ENCODE measurements around the gene CHL1.

CHL1 gene, protein sequence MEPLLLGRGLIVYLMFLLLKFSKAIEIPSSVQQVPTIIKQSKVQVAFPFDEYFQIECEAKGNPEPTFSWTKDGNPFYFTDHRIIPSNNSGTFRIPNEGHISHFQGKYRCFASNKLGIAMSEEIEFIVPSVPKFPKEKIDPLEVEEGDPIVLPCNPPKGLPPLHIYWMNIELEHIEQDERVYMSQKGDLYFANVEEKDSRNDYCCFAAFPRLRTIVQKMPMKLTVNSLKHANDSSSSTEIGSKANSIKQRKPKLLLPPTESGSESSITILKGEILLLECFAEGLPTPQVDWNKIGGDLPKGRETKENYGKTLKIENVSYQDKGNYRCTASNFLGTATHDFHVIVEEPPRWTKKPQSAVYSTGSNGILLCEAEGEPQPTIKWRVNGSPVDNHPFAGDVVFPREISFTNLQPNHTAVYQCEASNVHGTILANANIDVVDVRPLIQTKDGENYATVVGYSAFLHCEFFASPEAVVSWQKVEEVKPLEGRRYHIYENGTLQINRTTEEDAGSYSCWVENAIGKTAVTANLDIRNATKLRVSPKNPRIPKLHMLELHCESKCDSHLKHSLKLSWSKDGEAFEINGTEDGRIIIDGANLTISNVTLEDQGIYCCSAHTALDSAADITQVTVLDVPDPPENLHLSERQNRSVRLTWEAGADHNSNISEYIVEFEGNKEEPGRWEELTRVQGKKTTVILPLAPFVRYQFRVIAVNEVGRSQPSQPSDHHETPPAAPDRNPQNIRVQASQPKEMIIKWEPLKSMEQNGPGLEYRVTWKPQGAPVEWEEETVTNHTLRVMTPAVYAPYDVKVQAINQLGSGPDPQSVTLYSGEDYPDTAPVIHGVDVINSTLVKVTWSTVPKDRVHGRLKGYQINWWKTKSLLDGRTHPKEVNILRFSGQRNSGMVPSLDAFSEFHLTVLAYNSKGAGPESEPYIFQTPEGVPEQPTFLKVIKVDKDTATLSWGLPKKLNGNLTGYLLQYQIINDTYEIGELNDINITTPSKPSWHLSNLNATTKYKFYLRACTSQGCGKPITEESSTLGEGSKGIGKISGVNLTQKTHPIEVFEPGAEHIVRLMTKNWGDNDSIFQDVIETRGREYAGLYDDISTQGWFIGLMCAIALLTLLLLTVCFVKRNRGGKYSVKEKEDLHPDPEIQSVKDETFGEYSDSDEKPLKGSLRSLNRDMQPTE (N-terminal part only)

DNA sequence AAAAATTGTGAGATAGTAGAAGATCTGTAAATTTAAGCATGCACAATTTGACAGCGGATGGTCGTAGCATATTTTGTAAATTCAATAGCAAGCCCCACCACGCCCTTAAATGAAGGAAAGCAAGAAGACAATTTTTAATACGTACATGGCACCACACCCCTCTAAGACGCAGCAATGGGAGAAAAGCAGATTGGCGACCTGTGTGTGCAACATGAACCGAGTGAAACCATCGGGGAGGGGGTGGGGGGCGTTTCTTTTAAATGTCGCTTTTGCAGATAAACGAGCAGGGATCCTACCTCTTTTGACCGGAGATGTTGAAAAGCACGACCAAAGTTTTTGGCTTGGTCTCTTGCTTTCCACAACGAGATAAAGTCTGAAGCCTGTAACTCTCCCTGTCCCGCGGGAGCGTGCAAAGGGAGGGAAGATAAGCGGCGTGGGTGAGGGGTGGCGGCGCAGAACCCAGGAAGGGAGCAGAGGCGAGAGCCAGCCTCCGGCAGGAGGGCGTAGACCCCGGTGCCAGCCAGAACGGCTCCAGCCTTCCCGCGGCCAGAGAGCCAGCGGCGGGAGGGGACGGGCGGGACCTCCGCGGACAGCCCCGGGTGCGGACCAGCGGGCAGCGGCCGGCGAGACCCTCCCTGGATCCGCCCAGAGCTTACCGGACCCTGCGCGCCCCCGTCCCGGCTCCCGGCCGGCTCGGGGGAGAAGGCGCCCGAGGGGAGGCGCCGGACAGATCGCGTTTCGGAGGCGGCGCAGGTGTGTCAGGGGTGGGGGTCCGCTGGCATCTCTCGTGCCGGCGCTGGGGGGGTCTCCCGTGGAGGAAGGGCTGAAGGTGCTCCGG is at the start of gene CHL1:
Gene CHL1, plus strand, starts transcription at position 453 of the 838 bp plus-strand sequence. CDS start 123,014 bp downstream, outside the sequence.
- DNase-seq (ENCODE audit: low read depth in 2 of 2), result no peak

DNA sequence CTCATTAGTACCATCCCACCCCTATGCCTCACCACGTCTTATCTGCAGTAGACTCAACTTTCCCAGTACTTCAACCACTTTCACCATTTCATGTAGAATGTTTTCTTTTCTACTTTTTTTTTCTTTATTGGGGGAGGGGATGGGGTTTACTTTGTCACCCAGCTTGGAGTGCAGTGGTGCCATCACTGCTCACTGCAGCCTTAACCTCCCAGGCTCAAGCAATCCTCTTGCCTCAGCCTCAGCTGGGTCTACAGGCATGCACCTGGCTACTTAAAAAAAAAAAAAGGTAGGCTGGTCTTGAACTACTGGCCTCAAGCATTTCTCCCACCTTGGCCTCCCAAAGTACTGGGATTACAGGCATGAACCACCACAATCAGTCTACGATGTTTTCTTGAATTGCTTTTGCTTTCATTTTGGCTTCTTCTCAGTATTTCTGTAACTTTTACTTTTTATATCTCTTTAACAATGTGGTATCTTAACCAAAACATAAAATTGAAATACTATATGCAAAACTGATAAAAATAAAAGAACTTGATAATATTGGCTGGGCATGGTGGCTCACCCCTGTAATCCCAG is 44.9 kb upstream of the CHL1 start:
- DNase-seq (ENCODE audit: low read depth in 2 of 2), result no peak

DNA sequence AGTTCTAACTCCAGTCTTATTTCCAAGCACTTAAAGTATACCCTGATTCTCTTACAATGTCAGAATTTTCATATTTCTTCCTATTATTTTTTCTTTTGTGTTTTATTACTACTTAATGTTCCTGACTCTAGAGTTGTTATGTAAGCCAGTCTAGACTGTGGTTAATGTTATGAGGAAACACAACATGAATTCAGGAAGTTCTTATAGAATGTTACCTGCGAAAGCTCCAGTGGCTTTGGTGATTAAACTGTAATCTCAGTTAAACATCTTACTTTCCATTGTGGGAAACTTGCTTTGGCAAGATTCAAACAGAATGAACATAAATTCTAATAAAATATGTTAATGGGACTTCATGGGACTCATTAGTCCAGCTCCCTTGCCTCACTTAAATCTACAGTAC is 36.6 kb upstream of the CHL1 start:
- DNase-seq (ENCODE audit: low read depth in 2 of 2), result no peak

DNA sequence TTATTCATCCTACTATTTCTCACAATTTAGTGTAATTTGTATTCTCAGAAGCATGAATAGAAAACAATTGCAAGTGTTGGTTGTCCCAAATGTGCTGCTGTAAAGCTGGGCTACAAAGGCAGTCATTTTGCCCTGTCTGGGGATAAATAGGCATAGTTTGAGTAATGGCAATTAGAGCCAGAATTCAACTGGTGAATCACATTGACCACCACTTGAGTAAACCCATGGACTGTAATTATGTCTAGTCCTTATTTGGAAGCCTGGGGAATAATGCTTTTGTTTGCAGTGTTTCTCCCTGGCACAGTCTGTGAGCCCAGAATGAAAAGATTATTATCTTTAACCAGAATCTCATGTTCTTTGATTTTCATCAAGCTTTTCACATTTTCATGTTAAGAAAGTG is 30.5 kb upstream of the CHL1 start:
- DNase-seq (ENCODE audit: low read depth in 2 of 2), result no peak

DNA sequence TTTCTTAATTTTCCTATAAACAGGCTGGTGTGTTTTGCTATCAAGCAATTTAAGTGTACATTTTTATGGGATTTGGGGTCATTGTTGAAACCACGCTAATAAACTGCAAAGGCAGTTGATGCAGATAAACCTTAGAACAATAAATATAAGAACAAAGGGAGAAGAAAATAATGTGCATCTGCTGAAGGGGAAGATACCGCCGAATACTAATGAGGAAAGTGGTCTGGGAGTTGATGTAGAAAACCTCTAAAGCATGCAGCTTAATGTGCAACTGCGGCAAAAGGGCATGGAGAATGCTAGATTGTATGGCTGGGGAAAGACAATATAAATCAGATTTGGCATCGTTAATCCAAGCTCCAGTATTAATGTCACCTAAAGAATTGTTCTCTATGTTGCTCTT is 29.8 kb upstream of the CHL1 start:
- DNase-seq (ENCODE audit: low read depth in 2 of 2), result no peak

DNA sequence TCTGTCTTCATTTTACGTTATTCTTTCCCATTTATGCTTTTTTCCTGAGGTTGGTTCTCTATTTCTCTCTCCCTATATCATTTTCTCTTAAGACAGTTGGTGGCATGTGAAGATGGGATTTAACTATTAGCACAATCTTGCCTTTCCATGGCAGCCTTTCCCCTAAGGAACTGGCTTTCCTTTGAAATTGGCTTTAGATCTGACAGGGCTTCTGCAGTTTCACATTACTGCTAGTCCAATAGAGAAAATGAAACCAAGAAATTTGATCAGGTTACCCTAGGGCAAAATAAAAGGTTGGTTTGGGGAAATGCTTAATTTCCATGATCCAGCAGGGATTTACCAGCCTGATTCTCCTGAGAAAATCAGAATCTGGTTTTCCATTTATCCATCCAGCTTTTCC is 22.7 kb upstream of the CHL1 start:
- DNase-seq (ENCODE audit: low read depth in 2 of 2), result no peak

DNA sequence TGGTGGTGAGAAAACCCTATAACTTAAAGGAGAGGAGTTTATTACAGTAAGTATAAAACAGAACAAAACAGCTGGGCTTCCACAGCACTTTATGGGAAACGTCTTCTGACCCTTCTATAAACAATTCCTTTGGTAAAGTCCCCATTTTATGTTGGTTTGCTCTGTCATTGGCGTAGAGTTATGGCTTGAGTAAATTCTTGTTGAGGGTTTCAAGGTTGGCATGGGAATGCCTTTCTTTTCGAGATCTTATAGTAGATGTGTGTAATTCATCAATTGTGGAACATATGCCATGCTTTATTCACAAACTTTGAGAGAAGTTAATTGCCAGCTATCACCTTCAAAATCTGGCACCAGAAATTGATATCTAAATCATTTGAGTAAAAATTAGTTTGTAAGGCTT is 11.6 kb upstream of the CHL1 start:
- no peak for DNase-seq (ENCODE audit: low read depth in 2 of 2)

DNA sequence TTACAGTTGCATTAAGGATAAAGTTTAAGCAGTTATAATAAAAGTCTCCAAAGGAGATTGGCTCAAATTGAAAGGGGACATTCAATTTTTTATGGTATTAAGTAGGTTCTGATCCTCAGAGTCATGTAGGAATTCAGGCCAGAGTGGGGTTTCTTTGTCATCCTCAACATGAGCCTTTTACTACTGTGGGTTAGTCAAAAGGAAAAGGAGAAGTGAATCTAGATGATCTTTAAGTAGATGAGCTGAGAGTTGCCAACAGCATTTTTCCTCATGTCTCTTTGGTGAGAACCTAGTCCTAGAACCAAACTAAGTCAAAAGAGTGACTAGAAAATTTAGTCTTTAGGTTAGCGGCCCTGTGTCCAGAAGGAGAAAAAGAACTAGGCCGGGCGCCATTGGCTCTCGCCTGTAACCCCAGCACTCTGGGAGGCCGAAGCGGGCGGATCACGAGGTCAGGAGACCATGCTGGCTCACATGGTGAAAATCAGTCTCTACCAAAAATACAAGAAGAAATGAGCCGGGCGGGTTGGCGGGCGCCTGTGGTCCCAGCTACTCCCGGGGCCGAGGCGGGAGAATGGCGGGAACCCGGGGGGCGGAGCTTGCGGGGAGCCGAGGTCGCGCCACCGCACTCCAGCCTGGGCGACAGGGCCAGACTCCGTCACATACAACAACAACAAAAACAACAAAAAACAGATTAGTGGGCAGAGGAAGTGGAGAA is 4.2 kb upstream of the CHL1 start:
- DNase-seq (ENCODE audit: low read depth in 2 of 2), result no peak

DNA sequence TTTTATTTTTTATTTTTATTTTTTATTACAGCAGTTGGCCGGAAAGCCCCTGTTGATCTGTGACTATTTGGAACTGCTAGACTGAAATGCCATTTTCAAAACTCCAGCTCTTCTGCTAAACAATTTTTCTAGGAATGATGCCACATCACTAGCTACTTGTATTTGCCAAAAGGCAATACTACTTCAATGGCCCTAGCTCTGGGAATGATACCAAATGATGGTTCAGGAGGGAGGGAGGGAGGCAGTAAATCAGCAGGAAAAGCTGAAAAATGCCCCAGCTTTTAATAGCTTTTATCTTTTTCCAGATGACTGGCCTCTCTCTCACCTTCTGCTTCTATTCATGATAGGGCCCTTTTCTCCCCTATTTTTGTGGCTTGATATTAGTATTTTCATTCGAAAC is 2.6 kb upstream of the CHL1 start:
- no peak for DNase-seq (ENCODE audit: low read depth in 2 of 2)

DNA sequence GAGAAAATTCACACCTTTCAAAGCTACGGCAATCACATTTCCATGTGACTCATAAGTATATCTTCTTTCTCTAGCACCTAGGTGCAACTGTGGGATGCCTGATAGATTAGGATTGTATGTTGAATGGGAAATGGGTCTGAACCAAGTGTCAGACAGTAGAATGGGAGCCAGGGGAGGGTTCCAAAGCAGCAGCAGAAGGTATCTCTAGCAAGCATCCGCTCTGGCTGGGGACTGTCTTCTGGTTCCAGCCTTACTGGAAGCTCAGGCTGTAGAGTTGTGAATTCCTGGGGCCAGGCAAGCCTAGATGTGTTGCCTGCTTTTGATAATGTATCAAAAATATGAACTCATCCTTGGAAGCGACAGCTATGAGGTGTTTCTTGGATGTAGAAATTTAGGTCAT is 2.1 kb upstream of the CHL1 start:
- DNase-seq (ENCODE audit: low read depth in 2 of 2), result no peak

DNA sequence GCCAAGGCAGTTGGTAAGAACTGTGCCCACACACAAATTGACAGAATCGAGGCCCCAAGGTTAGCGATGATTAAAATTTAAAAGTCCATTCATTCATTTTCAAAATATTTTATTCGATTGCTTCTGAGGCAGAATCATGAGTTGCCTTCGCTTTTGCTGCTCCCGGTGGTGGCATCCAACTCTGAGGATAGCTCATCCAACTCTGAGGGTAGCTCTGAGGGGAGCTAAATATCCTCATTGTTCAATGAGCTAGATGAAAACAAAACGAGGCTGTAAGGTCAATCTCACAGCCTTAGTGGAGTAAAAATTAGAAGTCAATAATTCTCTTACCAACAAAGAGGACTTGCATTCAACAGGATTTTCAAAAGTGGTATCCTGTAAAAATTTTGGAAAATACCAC is 897 bp upstream of the CHL1 start:
- no peak for DNase-seq (ENCODE audit: low read depth in 2 of 2)

DNA sequence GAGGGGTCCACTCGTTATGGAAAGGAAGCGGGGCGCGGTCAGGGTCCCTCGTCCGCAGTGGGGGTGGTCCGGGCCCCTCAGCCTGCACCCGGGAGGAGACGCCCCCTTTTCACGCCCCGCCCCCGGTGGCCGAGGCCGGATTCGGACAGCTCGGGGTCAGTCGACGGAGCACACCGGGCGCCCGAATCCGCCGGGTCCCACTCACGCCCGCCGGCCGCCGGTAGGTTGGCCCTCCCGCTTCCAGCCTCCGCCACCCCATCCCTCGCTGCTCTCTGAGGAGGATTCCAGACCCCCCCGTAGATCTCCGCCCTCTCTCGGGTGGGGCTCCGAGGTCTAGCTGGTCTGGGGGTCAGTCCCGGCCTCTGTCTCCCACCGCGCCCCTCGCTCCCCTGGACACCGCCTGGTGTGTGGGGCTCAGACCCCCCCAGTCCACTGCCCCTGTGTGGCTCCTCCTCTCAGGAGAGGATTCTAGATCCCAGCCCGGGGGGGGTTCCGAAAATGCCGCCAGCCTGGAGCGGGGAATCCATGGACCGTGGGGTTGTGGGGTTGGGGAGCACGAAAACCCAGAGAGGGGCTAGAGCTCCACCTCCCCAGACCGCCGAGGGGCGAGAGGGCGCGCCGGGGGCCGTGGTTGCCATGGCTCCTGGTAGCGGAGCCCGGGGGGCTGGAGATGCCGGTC is 725 bp downstream of the CHL1 start:
- no peak for DNase-seq (ENCODE audit: low read depth in 2 of 2)

DNA sequence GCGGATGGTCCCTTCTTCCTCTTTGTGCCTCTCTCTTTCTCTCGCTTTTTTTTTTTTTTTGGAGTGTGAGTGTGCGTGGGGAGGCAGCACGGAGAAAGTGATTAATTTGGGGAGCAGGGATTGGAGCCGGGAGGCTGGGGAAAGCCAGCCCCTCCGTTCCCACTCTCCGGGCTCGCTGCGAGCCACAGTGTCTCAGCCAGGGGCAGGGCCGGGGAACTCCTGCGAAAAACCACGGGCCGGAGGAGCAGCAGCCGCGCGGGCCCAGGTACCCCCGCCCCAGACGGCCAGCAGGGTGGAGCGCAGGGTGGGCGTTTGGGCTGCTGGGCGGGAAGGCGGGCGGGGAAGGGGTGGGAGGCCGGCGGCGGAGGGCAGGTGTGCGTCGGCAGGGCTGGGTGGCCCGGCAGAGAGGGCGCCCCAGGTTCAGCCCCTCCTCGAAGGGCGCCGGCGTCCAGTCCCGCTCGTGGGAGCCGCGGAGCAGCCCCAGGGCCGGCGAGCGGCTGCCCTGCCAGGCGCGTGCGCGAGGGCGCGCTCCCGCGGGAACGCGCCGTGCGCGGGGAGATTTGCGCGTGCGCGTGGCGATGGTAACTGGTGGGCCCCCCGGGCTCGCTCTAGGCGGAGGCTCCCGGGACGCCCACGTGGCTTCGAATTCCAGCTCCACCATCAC is 1.4 kb downstream of the CHL1 start:
- no peak for DNase-seq (ENCODE audit: low read depth in 2 of 2)

DNA sequence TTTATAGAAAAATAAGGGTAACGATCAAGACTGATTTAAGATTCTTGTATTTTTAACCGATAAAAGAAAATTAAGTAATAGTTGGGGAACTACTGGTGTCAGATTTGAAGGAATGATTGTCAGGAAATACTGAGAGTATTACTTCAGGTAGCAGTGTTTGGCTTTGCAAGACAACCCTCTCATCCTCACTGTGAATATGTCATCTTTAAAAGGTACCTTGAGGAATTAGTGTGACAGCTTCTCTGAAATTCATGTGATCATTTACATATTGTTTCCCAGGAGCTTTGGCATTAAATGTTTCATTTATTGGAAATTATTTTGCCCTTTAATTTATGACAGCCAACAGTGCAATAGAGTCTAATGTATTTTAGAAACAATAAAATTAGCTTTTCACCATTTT is 3.3 kb downstream of the CHL1 start:
- no peak for DNase-seq (ENCODE audit: low read depth in 2 of 2)

DNA sequence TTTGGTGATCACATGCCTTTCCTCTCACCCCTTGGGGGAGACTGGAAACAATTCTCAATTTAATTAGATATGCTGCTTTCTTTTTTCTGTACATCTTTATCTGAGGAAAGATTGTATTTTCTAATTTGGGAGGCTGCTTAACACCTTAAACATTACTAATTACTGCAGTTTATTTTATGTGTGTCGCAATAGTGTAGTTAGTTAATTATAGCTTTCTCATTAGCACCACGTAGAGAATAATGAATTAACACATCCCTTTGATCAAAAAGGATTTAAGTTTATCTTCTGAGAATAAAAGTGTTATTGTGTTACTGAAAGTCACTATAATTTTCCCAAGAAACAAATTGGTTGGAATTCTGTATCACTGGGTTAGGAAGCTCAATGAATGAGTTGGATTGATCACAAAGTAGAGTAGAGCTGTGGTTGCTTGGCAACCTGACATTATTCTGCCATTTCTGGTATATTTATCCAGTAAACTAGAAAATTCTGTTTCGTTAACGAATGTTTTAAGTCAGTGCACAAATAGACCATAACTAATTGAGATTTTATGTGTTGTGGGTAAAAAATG is 4.3 kb downstream of the CHL1 start:
- no peak for DNase-seq (ENCODE audit: low read depth in 2 of 2)

DNA sequence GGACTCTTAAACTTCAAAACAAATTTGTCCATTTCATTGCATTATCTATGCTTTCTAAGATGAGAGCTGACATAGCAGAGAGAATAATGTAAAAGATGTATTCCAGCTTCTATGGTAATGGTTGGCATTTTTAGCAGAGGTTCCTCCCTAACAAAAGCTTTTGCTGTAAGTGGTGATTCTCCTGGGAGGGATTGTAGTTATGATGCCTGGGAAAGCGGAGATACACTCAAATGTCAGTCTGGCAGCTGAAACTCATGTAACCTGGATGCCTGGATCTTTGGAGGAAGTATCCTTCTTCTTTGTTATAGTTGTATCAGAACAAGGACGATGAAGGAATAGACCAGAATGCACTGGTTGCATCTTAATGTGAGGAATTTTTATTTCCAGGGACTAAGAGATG is 7.5 kb downstream of the CHL1 start:
- no peak for DNase-seq (ENCODE audit: low read depth in 2 of 2)

DNA sequence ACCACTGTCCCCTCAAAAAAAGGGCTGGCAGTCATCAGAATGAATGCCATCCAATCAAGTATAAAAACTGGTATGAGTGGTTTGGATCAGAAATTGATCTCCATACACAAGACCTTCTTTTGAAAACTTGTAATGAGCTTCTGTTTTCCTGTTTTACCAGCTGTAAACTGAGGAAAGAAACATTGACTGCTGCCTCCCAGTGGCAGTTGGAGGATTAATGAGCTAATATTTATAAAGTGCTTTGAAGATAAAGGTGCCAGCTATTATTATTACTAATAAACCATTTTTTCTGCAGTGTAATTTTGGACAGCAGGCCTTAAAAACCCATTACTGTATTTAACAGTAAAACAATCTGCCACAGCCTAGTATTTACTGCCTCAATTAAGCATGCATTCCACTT is 11.4 kb downstream of the CHL1 start:
- DNase-seq (ENCODE audit: low read depth in 2 of 2), result no peak

DNA sequence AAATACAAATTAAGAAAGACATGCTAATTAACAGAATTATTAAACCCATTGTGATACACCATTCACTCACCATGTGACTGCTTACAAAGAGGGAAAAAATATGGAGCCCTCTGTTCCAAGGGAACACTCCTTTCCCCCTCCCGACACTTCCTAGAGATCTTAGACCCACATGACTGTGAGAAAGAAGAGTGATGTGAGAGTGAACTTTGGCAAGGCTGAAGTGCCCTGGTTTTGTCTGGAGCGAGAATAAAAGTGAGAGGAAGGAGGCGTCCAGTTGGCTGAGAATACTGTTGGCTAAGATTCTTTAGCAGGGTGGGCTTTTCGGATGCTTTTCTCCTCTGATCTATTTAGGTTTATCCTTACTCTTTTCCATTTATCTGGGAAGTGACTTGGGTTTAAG is 14.1 kb downstream of the CHL1 start:
- no peak for DNase-seq (ENCODE audit: low read depth in 2 of 2)

DNA sequence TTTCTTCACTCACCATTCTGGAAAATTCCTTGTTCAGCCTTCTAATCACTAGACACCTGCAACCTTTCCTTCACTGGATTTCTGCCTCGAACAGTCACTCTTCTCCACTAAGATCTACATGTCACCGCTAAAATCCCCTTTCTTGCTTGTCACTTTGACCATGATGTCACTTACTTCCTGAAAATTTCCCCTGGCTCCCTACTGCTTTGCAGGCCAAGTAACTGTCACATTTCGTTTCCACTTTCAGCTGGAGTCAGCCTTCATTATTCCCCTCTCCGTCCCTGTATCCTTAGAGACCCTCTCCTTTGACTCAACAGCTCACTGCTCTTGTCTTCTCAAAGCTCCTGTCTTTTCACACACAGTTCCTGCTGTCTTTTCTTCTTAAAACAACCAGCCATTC is 15.9 kb downstream of the CHL1 start:
- DNase-seq (ENCODE audit: low read depth in 2 of 2), result no peak

Measured in stimulated activated CD4-positive, alpha-beta T cell treated with anti-CD3 and anti-CD28 coated beads, Interleukin-1b, Interleukin-23, amount 100 ng/mL, for 4 hours (primary cell).